Measurements from ENCODE around the gene PDRG1. TPM values are rescaled to one million over a fixed set of nuclear protein-coding genes. Genes with fewer than 3 reads are reported as not detected.

PDRG1 gene
- polyA plus RNA-seq, 1 donor from 2014 or later = 50.6 TPM

DNA sequence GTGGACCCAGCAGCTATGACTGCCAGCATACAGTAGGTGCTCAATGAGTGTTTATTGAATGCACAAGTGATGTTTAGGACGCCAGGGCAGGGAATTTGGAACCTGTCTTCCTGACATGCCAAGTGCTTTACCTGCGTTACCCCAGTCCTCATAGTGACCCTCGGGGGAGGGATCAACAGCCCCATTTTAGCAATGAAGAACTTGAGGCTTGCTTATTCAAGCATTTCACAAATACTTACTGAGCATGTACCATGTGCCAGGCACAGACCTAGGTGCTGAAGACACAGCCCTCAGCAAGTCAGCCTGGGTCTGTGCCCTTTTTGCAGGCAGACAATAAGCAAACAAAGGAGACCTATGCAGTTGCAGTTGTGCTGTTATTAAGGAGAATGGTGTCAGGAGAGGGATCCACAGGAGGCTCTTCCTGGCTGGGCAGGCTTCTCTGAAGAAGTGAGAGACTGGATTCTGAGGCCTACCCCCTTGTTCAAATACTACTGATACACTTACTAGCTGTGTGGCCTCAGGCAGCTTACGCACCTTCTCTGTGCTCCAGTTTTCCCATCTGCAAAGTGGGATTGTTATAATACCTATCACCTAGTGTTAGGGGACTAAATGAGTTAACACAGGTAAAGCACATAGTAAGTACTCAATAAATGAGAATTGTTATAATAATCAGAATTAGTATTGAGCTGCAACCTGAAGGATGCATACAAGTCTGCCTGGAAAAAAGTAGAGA, 41.6 kb downstream of the PDRG1 start:
- Histone ChIP-seq H3K4me3 (ENCODE audit: low read length) (no peak overlapping the region), H4K20me1 (ENCODE audit: insufficient read depth) (no peaks in the 10 kb centered on the region), H3K9me2 (ENCODE audit: insufficient read depth, low read length) (no peaks in the 10 kb centered on the region), H3K4me2 (ENCODE audit: low read length) (no peak overlapping the region), H3K27me3 (ENCODE audit: insufficient read depth, low read depth, low read length) (no peaks in the 10 kb centered on the region), H3K9ac (ENCODE audit: low read length) (no peak overlapping the region), H2AFZ (ENCODE audit: low read depth, low read length) (no peak overlapping the region), H3K9me3 (ENCODE audit: low read length) (no peaks in the 10 kb centered on the region), H3F3A (ENCODE audit: insufficient read depth, low read length, poor library complexity, severe bottlenecking) (no peaks in the 10 kb centered on the region), H3K27ac (ENCODE audit: low read length) (no peak overlapping the region), H3K36me3 (ENCODE audit: insufficient read depth, low read length) (no peaks in the 10 kb centered on the region), H3K79me2 (replicated peaks; ENCODE audit: insufficient read depth, low read length) (no peaks in the 10 kb centered on the region)
- TF ChIP-seq, protein P1, sequence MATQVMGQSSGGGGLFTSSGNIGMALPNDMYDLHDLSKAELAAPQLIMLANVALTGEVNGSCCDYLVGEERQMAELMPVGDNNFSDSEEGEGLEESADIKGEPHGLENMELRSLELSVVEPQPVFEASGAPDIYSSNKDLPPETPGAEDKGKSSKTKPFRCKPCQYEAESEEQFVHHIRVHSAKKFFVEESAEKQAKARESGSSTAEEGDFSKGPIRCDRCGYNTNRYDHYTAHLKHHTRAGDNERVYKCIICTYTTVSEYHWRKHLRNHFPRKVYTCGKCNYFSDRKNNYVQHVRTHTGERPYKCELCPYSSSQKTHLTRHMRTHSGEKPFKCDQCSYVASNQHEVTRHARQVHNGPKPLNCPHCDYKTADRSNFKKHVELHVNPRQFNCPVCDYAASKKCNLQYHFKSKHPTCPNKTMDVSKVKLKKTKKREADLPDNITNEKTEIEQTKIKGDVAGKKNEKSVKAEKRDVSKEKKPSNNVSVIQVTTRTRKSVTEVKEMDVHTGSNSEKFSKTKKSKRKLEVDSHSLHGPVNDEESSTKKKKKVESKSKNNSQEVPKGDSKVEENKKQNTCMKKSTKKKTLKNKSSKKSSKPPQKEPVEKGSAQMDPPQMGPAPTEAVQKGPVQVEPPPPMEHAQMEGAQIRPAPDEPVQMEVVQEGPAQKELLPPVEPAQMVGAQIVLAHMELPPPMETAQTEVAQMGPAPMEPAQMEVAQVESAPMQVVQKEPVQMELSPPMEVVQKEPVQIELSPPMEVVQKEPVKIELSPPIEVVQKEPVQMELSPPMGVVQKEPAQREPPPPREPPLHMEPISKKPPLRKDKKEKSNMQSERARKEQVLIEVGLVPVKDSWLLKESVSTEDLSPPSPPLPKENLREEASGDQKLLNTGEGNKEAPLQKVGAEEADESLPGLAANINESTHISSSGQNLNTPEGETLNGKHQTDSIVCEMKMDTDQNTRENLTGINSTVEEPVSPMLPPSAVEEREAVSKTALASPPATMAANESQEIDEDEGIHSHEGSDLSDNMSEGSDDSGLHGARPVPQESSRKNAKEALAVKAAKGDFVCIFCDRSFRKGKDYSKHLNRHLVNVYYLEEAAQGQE (IDR thresholded peaks at IDR 0.05; ENCODE audit: borderline replicate concordance) = no peak
- no peak for TF ChIP-seq SMC3 (conservative IDR thresholded peaks at IDR 0.05; ENCODE audit: poor library complexity)
- TF ChIP-seq MXI1 (conservative IDR thresholded peaks at IDR 0.05; ENCODE audit: poor library complexity, severe bottlenecking) = no peak
- TF ChIP-seq, protein P2, sequence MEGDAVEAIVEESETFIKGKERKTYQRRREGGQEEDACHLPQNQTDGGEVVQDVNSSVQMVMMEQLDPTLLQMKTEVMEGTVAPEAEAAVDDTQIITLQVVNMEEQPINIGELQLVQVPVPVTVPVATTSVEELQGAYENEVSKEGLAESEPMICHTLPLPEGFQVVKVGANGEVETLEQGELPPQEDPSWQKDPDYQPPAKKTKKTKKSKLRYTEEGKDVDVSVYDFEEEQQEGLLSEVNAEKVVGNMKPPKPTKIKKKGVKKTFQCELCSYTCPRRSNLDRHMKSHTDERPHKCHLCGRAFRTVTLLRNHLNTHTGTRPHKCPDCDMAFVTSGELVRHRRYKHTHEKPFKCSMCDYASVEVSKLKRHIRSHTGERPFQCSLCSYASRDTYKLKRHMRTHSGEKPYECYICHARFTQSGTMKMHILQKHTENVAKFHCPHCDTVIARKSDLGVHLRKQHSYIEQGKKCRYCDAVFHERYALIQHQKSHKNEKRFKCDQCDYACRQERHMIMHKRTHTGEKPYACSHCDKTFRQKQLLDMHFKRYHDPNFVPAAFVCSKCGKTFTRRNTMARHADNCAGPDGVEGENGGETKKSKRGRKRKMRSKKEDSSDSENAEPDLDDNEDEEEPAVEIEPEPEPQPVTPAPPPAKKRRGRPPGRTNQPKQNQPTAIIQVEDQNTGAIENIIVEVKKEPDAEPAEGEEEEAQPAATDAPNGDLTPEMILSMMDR (IDR thresholded peaks at IDR 0.05; ENCODE audit: poor library complexity, severe bottlenecking) = no peak
- TF ChIP-seq POLR2AphosphoS5 (IDR thresholded peaks at IDR 0.05) = no peak

DNA sequence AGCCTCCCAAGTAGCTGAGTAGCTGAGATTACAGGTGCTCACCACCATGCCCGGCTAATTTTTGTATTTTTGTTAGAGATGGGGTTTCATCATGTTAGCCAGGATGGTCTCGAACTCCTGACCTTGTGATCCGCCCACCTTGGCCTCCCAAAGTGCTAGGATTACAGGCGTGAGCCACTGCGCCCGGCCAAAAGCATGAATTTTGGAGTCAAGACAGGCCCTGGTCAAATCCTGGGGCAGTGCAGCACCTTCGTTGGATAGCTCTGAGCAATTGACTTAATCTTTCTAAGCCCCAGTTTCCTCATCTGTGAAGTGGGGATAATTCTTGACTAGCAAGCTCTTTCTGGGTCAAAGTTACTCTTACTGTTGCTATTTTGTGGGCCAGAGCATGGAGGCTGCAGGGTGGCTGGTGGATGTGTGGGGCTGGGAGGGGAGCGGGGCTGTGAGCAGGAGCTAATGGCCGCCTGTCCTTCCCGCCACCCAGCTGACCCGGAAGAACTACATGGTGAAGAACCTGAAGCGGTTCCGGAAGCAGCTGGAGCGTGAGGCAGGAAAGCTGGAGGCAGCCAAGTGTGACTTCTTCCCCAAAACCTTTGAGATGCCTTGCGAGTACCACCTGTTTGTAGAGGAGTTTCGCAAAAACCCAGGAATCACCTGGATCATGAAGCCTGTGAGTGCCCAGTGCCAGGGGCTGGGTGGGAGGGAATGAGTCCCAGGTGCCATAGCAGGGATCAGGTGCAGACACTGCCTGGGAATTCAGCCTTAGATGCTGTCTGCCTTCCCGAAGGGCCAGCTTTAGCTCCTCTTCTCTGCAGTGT, 42.4 kb downstream of the PDRG1 start:
- H3K27ac ChIP-seq (ENCODE audit: low read length) = no peak overlapping the region
- no peaks in the 10 kb centered on the region for H3K9me3 ChIP-seq (ENCODE audit: low read length)
- H3K9ac ChIP-seq (ENCODE audit: low read length) = no peak overlapping the region
- H4K20me1 ChIP-seq (ENCODE audit: insufficient read depth) = no peaks in the 10 kb centered on the region
- H3K4me2 ChIP-seq (ENCODE audit: low read length) = no peak overlapping the region
- no peaks in the 10 kb centered on the region for H3K36me3 ChIP-seq (ENCODE audit: insufficient read depth, low read length)
- H3K79me2 ChIP-seq (replicated peaks; ENCODE audit: insufficient read depth, low read length) = no peaks in the 10 kb centered on the region
- no peaks in the 10 kb centered on the region for H3F3A ChIP-seq (ENCODE audit: insufficient read depth, low read length, poor library complexity, severe bottlenecking)
- H3K4me3 ChIP-seq (ENCODE audit: low read length) = no peak overlapping the region
- H2AFZ ChIP-seq (ENCODE audit: low read depth, low read length) = no peak overlapping the region
- TF ChIP-seq SMC3 (conservative IDR thresholded peaks at IDR 0.05; ENCODE audit: poor library complexity) = no peak
- TF ChIP-seq, protein P2 (IDR thresholded peaks at IDR 0.05; ENCODE audit: poor library complexity, severe bottlenecking) = no peak
- no peak for TF ChIP-seq TAF1 (IDR thresholded peaks at IDR 0.05; ENCODE audit: low read depth)
- no peak for TF ChIP-seq EZH2 (IDR thresholded peaks at IDR 0.05; ENCODE audit: borderline replicate concordance, insufficient read depth, low read length, poor library complexity, severe bottlenecking)
- TF ChIP-seq RAD21 (conservative IDR thresholded peaks at IDR 0.05) = no peak
- no peak for TF ChIP-seq MXI1 (conservative IDR thresholded peaks at IDR 0.05; ENCODE audit: poor library complexity, severe bottlenecking)
- TF ChIP-seq, protein P1 (IDR thresholded peaks at IDR 0.05; ENCODE audit: borderline replicate concordance) = no peak
- no peak for TF ChIP-seq EP300 (conservative IDR thresholded peaks at IDR 0.05; ENCODE audit: poor library complexity, severe bottlenecking)
- no peak for TF ChIP-seq POLR2AphosphoS5 (IDR thresholded peaks at IDR 0.05)
- no peaks in the 10 kb centered on the region for H3K27me3 ChIP-seq (ENCODE audit: insufficient read depth, low read depth, low read length)
- no peaks in the 10 kb centered on the region for H3K9me2 ChIP-seq (ENCODE audit: insufficient read depth, low read length)
